ENCODE measurements around the gene DMD. TPM values are rescaled to one million over a fixed set of nuclear protein-coding genes. Genes with fewer than 3 reads are reported as not detected.

Gene DMD
- total RNA-seq, 2 donors from 2014 or later = 19.6 to 24.9 TPM

GRCh38 chrX:31836479-31836878, 1374.9 kb downstream of the DMD start:
- H3K9ac ChIP-seq (ENCODE audit: extremely low read depth, low read length, poor library complexity, severe bottlenecking) = no peak overlapping the region
- H3K27ac Mint-ChIP-seq = no peak overlapping the region
- DNase-seq = no peak
- peaks cover 33% of the 10 kb centered on the region for H3K9me3 Mint-ChIP-seq
- H3K36me3 Mint-ChIP-seq (ENCODE audit: low read depth) = no peaks in the 10 kb centered on the region
- H3K9me3 ChIP-seq (ENCODE audit: control insufficient read depth, low read length) = no peaks in the 10 kb centered on the region
- no peaks in the 10 kb centered on the region for H3K27me3 Mint-ChIP-seq (ENCODE audit: insufficient read depth)
- 91% methylated on average over 2 of the region's 3 CpGs; no CpG with 5 or more reads in 1 of the 2 experiments for WGBS, 2 experiments (ENCODE audit: insufficient coverage in 1 of 2, insufficient read length in 1 of 2)
- no peaks in the 10 kb centered on the region for H3K27me3 ChIP-seq (ENCODE audit: control insufficient read depth, insufficient read depth, low read length, poor library complexity, severe bottlenecking)
- TF ChIP-seq, protein P1, sequence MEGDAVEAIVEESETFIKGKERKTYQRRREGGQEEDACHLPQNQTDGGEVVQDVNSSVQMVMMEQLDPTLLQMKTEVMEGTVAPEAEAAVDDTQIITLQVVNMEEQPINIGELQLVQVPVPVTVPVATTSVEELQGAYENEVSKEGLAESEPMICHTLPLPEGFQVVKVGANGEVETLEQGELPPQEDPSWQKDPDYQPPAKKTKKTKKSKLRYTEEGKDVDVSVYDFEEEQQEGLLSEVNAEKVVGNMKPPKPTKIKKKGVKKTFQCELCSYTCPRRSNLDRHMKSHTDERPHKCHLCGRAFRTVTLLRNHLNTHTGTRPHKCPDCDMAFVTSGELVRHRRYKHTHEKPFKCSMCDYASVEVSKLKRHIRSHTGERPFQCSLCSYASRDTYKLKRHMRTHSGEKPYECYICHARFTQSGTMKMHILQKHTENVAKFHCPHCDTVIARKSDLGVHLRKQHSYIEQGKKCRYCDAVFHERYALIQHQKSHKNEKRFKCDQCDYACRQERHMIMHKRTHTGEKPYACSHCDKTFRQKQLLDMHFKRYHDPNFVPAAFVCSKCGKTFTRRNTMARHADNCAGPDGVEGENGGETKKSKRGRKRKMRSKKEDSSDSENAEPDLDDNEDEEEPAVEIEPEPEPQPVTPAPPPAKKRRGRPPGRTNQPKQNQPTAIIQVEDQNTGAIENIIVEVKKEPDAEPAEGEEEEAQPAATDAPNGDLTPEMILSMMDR (conservative IDR thresholded peaks at IDR 0.05) = no peak
- no peaks in the 10 kb centered on the region for H3K4me1 Mint-ChIP-seq
- no peak overlapping the region for H3K4me3 ChIP-seq (ENCODE audit: low read length)
- H3K27ac ChIP-seq (ENCODE audit: low read depth, low read length) = no peak overlapping the region
- H3K4me3 Mint-ChIP-seq = no peak overlapping the region
- H3K36me3 ChIP-seq (ENCODE audit: control insufficient read depth, insufficient read depth, low read length) = no peaks in the 10 kb centered on the region
- H3K4me1 ChIP-seq (ENCODE audit: control insufficient read depth, insufficient read depth, low read length) = no peaks in the 10 kb centered on the region

GRCh38 chrX:31832263-31832662, 1379.1 kb downstream of the DMD start:
- WGBS, 2 experiments (ENCODE audit: insufficient coverage in 1 of 2, insufficient read length in 1 of 2) = no CpG with 5 or more reads among the region's 1 CpG
- H3K4me3 ChIP-seq (ENCODE audit: low read length) = no peak overlapping the region
- H3K27me3 Mint-ChIP-seq (ENCODE audit: insufficient read depth) = no peaks in the 10 kb centered on the region
- no peak overlapping the region for H3K27ac ChIP-seq (ENCODE audit: low read depth, low read length)
- H3K9ac ChIP-seq (ENCODE audit: extremely low read depth, low read length, poor library complexity, severe bottlenecking) = no peak overlapping the region
- H3K4me1 ChIP-seq (ENCODE audit: control insufficient read depth, insufficient read depth, low read length) = no peaks in the 10 kb centered on the region
- no peak overlapping the region for H3K4me3 Mint-ChIP-seq
- H3K27me3 ChIP-seq (ENCODE audit: control insufficient read depth, insufficient read depth, low read length, poor library complexity, severe bottlenecking) = no peaks in the 10 kb centered on the region
- no peaks in the 10 kb centered on the region for H3K36me3 Mint-ChIP-seq (ENCODE audit: low read depth)
- TF ChIP-seq, protein P1 (conservative IDR thresholded peaks at IDR 0.05) = no peak
- no peaks in the 10 kb centered on the region for H3K9me3 ChIP-seq (ENCODE audit: control insufficient read depth, low read length)
- no peaks in the 10 kb centered on the region for H3K36me3 ChIP-seq (ENCODE audit: control insufficient read depth, insufficient read depth, low read length)
- H3K27ac Mint-ChIP-seq = no peak overlapping the region
- peaks cover 47% of the 10 kb centered on the region for H3K9me3 Mint-ChIP-seq
- DNase-seq = no peak
- H3K4me1 Mint-ChIP-seq = no peaks in the 10 kb centered on the region

DNA sequence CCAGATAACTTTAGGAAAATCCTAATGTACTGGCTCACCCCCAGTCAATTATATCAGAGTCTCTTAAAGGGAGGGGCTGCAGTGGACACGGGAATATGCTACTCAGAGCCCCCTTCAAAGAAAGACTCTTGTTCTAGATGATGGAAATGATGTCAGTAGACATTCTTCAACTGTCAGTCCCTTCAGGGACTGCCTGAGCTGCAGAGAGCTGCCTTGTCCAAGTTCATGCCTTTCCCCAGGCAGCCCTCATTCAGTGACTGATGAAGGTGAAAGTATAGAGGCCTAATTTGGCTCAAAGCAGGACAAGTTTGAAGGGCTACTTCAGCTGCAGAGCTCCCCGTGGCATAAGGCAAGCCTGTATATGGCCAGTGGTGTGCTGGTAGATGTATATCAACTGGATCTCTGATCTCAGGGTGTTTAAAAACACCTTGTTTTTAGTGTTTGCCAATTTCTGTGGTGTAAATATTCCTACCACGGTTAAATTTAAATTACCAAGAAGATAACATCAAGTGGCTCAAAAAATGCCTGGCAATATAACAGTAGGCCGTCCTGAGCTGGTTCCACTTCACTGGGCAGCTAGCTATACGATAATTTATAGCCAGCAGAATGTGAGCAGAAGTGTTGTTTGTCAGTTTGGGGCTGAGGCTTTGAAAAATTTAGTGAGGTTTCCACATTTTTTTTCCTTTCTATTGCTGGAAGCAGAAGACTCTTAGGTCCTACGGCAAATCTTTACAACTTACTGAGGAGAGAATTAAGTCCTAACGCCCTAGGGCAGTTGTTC, 1390.7 kb downstream of the DMD start:
- TF ChIP-seq, protein P1 (conservative IDR thresholded peaks at IDR 0.05) = no peak
- H3K36me3 ChIP-seq (ENCODE audit: control insufficient read depth, insufficient read depth, low read length) = no peaks in the 10 kb centered on the region
- H3K9me3 ChIP-seq (ENCODE audit: control insufficient read depth, low read length) = no peaks in the 10 kb centered on the region
- H3K4me1 Mint-ChIP-seq = no peaks in the 10 kb centered on the region
- WGBS, 2 experiments (ENCODE audit: insufficient coverage in 1 of 2, insufficient read length in 1 of 2) = 94% methylated on average over 7 of the region's 7 CpGs; no CpG with 5 or more reads in 1 of the 2 experiments
- H3K4me1 ChIP-seq (ENCODE audit: control insufficient read depth, insufficient read depth, low read length) = no peaks in the 10 kb centered on the region
- no peak overlapping the region for H3K27ac ChIP-seq (ENCODE audit: low read depth, low read length)
- no peaks in the 10 kb centered on the region for H3K36me3 Mint-ChIP-seq (ENCODE audit: low read depth)
- H3K9ac ChIP-seq (ENCODE audit: extremely low read depth, low read length, poor library complexity, severe bottlenecking) = no peak overlapping the region
- no peak overlapping the region for H3K27ac Mint-ChIP-seq
- H3K9me3 Mint-ChIP-seq = peaks cover 33% of the 10 kb centered on the region
- no peak overlapping the region for H3K4me3 Mint-ChIP-seq
- DNase-seq = no peak
- no peaks in the 10 kb centered on the region for H3K27me3 ChIP-seq (ENCODE audit: control insufficient read depth, insufficient read depth, low read length, poor library complexity, severe bottlenecking)
- peaks cover under 1% of the 10 kb centered on the region for H3K27me3 Mint-ChIP-seq (ENCODE audit: insufficient read depth)
- H3K4me3 ChIP-seq (ENCODE audit: low read length) = no peak overlapping the region
